D721Med (cell line): ENCODE data around the gene PIK3R5.

Experiments
- DNase-seq: peaks from one replicate; pipeline ENCODE4 v3.0.0; 2011; ENCODE audit warnings: low spot score; ENCODE audit not compliant: insufficient read length
- FAIRE-seq: peaks from 2 replicates; lab custom pipeline; 2011; peaks lifted over from hg19 to GRCh38; lab: Jason Lieb, UNC
- CTCF ChIP-seq: IDR thresholded peaks from 2 replicates; pipeline ENCODE4 v1.5.1; 2012; ENCODE audit warnings: mild to moderate bottlenecking, control low read depth; ENCODE audit not compliant: insufficient read depth; ENCODE audit errors: missing control alignments

The PIK3R5 gene

GRCh38 chr17:8865811-8866210 is 99.7 kb downstream of the PIK3R5 start:
- DNase-seq, result no peak
- FAIRE-seq, result no peak
- TF ChIP-seq CTCF, result no peak

GRCh38 chr17:8865385-8865784 is 100.1 kb downstream of the PIK3R5 start:
- FAIRE-seq, result no peak
- no peak for DNase-seq
- no peak for TF ChIP-seq CTCF

- no peak for TF ChIP-seq CTCF
- FAIRE-seq, result no peak
- DNase-seq, result no peak
Observed at GRCh38 chr17:8862213-8863056, 103.1 kb downstream of the PIK3R5 start.

GRCh38 chr17:8861495-8862181 is 103.9 kb downstream of the PIK3R5 start:
- TF ChIP-seq CTCF, result no peak
- DNase-seq, result no peak
- no peak for FAIRE-seq

- DNase-seq (no peak), FAIRE-seq (no peak)
- TF ChIP-seq CTCF, result no peak
Observed at GRCh38 chr17:8859804-8860430, 105.6 kb downstream of the PIK3R5 start.

GRCh38 chr17:8859027-8859803 is 106.3 kb downstream of the PIK3R5 start:
- no peak for FAIRE-seq
- no peak for TF ChIP-seq CTCF
- no peak for DNase-seq
